Neutrophil (primary cell): ENCODE results near the gene BTBD9.

Source experiments
- H3K27ac ChIP-seq: fragments of 200-600 bp; sonication (generic); 2 replicates; pipeline ENCODE4 v1.5.1; 2016; ENCODE audit warnings: mild to moderate bottlenecking, moderate library complexity
- H3K27me3 ChIP-seq: fragments of 200-600 bp; sonication (generic); 2 replicates; pipeline ENCODE4 v1.6.0; 2016; ENCODE audit warnings: mild to moderate bottlenecking
- H3K36me3 ChIP-seq: fragments of 200-600 bp; sonication (generic); 2 replicates; pipeline ENCODE4 v1.5.1; 2017
- H3K4me1 ChIP-seq, 2 experiments: fragments of 200-600 bp in 1 of 2; sonication (generic) in 1 of 2; 1 replicate in 1 of 2; 2 replicates in 1 of 2; pipeline versions ENCODE4 v1.5.1 to v1.6.1; 2013 to 2016; ENCODE audit warnings: low read depth in 1 of 2, low read length in 1 of 2, mild to moderate bottlenecking in 1 of 2, moderate library complexity in 1 of 2; ENCODE audit not compliant: control insufficient read depth in 1 of 2, insufficient read depth in 1 of 2
- H3K4me3 ChIP-seq, 2 experiments: fragments of 200-600 bp in 1 of 2; sonication (generic) in 1 of 2; 1 replicate in 1 of 2; 2 replicates in 1 of 2; pipeline ENCODE4 v1.5.1; 2013 to 2016; ENCODE audit warnings: low read depth in 1 of 2, low read length in 1 of 2, mild to moderate bottlenecking in 1 of 2, moderate library complexity in 1 of 2
- H3K9me3 ChIP-seq: fragments of 200-600 bp; sonication (generic); 2 replicates; pipeline ENCODE4 v1.5.1; 2016
- CTCF ChIP-seq: fragments of 200-600 bp; sonication (generic); IDR thresholded peaks from 2 replicates; pipeline ENCODE4 v1.5.1; 2016; ENCODE audit warnings: antibody characterized with exemption

BTBD9 gene

GRCh38 chr6:38676974-38677544, 37.3 kb upstream of the BTBD9 start:
- no peak for TF ChIP-seq CTCF
- H3K27me3 ChIP-seq: no peaks in the 10 kb centered on the region
- H3K9me3 ChIP-seq: no peaks in the 10 kb centered on the region
- H3K27ac ChIP-seq: no peak overlapping the region
- peaks cover 11% of the 10 kb centered on the region for H3K36me3 ChIP-seq
- no peak overlapping the region for H3K4me3 ChIP-seq
- peaks cover 0 to 8% of the 10 kb centered on the region in 2 experiments for H3K4me1 ChIP-seq

- H3K36me3 ChIP-seq: peaks cover 11% of the 10 kb centered on the region
- no peak overlapping the region for H3K27ac ChIP-seq
- no peak overlapping the region for H3K4me3 ChIP-seq
- TF ChIP-seq CTCF: no peak
- H3K9me3 ChIP-seq: no peaks in the 10 kb centered on the region
- peaks cover 0 to 8% of the 10 kb centered on the region in 2 experiments for H3K4me1 ChIP-seq
- no peaks in the 10 kb centered on the region for H3K27me3 ChIP-seq
Observed at GRCh38 chr6:38676236-38676973, 36.7 kb upstream of the BTBD9 start.

GRCh38 chr6:38673397-38674165, 33.9 kb upstream of the BTBD9 start:
- Histone ChIP-seq H3K4me3 (no peak overlapping the region), H3K9me3 (no peaks in the 10 kb centered on the region), H3K36me3 (peaks cover 9% of the 10 kb centered on the region), H3K4me1 (peaks cover 0 to 8% of the 10 kb centered on the region in 2 experiments), H3K27ac (no peak overlapping the region), H3K27me3 (no peaks in the 10 kb centered on the region)
- TF ChIP-seq CTCF: no peak

GRCh38 chr6:38671885-38672467, 32.2 kb upstream of the BTBD9 start:
- H3K36me3 ChIP-seq: peaks cover 7% of the 10 kb centered on the region
- TF ChIP-seq CTCF: no peak
- H3K27ac ChIP-seq: no peak overlapping the region
- H3K27me3 ChIP-seq: no peaks in the 10 kb centered on the region
- no peaks in the 10 kb centered on the region for H3K9me3 ChIP-seq
- H3K4me3 ChIP-seq: no peak overlapping the region
- peaks cover 0 to 8% of the 10 kb centered on the region in 2 experiments for H3K4me1 ChIP-seq

GRCh38 chr6:38658418-38659167, 18.9 kb upstream of the BTBD9 start:
- Histone ChIP-seq H3K27me3 (no peaks in the 10 kb centered on the region), H3K9me3 (no peaks in the 10 kb centered on the region), H3K4me1 (no peaks in the 10 kb centered on the region), H3K27ac (no peak overlapping the region), H3K4me3 (no peak overlapping the region), H3K36me3 (no peaks in the 10 kb centered on the region)
- TF ChIP-seq CTCF: no peak
